Measurements from ENCODE around the gene CROCC. TPM values are rescaled to one million over a fixed set of nuclear protein-coding genes. Genes with fewer than 3 reads are reported as not detected.

CROCC gene
- total and polyA plus RNA-seq, 9 of the 15 experiments (the other 6 are each of a cell fraction or from before 2014, with no cell fraction given), result 0.17 to 15.4 (median 7.6) TPM

GRCh38 chr1:16960560-16961296, 39.0 kb downstream of the CROCC start (continued):
- TF ChIP-seq CEBPZ (IDR thresholded peaks at IDR 0.05; ENCODE audit: borderline replicate concordance, low read depth, low read length) (no peak), KDM1A (IDR thresholded peaks at IDR 0.05) (no peak), HMGXB4 (CRISPR knock-in tag; IDR thresholded peaks at IDR 0.05) (no peak), MAFG (tag; conservative IDR thresholded peaks at IDR 0.05) (no peak), CEBPG (CRISPR knock-in tag; IDR thresholded peaks at IDR 0.05) (no peak), CEBPG (tag; conservative IDR thresholded peaks at IDR 0.05 in 1 of 2, IDR thresholded peaks at IDR 0.05 in 1 of 2) (no peak), ZNF717 (CRISPR knock-in tag; IDR thresholded peaks at IDR 0.05) (no peak), ZNF274 (IDR thresholded peaks at IDR 0.05; ENCODE audit: borderline replicate concordance, low read depth, low read length) (no peak), ATF6 (CRISPR knock-in tag; IDR thresholded peaks at IDR 0.05) (no peak), HINFP (tag; conservative IDR thresholded peaks at IDR 0.05; ENCODE audit: low read depth) (no peak), ZNF436 (CRISPR knock-in tag; IDR thresholded peaks at IDR 0.05) (no peak), ZNF311 (CRISPR knock-in tag; IDR thresholded peaks at IDR 0.05) (no peak), CLOCK (CRISPR knock-in tag; IDR thresholded peaks at IDR 0.05; ENCODE audit: borderline replicate concordance) (no peak), TAF1 (IDR thresholded peaks at IDR 0.05; ENCODE audit: control insufficient read depth, extremely low read depth, insufficient read depth, low read length, severe bottlenecking) (no peak), STAT5A (IDR thresholded peaks at IDR 0.05; ENCODE audit: borderline replicate concordance, low read length) (no peak)
